GM10248 (cell line): ENCODE results near the gene PAX8.

Experiments used
- CTCF ChIA-PET: fragments of 300-600 bp; sonication (Branson Sonifier 250); formaldehyde crosslinking; extraction: SDS; loops from one replicate; lab custom pipeline; 2021; ENCODE audit warnings: antibody characterized with exemption; lab: Yijun Ruan, JAX
- POLR2A ChIA-PET: fragments of 350-650 bp; sonication (Branson Sonifier 250); formaldehyde crosslinking; extraction: SDS; loops from one replicate; lab custom pipeline; 2020; ENCODE audit warnings: antibody characterized with exemption; lab: Yijun Ruan, JAX
- DNase-seq: peaks from one replicate; pipeline ENCODE4 v3.0.0; 2012; ENCODE audit errors: extremely low spot score
- CTCF ChIP-seq: IDR thresholded peaks from 2 replicates; pipeline ENCODE4 v1.5.1; 2012; ENCODE audit warnings: mild to moderate bottlenecking, low read depth; ENCODE audit errors: extremely low read depth, missing control alignments, control extremely low read depth

PAX8 gene

GRCh38 chr2:113251118-113251517 lies 27.6 kb downstream of the PAX8 start:
- POLR2A ChIA-PET = no interaction called here
- CTCF ChIA-PET = interaction anchor here (0.8 to 8.5 kb wide), 7 partner anchors 10 to 138 kb away, joined by 3 to 100 read pairs (median 4); no protein-coding TSS in a partner anchor
- DNase-seq = peak; percentile 34
- no peak for TF ChIP-seq CTCF

- ChIA-PET POLR2A (no interaction called here), CTCF (interaction anchor here (0.6 to 8.5 kb wide), 29 partner anchors 8 to 191 kb away, joined by 3 to 100 read pairs (median 6); partner anchors contain the start of gene PSD4)
These were observed 29.5 kb downstream of the PAX8 start for GRCh38 chr2:113248997-113249770.

GRCh38 chr2:113246606-113247005 lies 32.1 kb downstream of the PAX8 start:
- ChIA-PET CTCF (interaction anchor here (0.9 to 8.5 kb wide), 9 partner anchors 8 to 143 kb away, joined by 3 to 100 read pairs (median 5); partner anchors contain the start of gene PSD4), POLR2A (no interaction called here)
- DNase-seq = no peak
- TF ChIP-seq CTCF = no peak

More at GRCh38 chr2:113248997-113249770, 29.5 kb downstream of the PAX8 start:
- peak; percentile 85 for DNase-seq
- peak; percentile 88 for TF ChIP-seq CTCF

- no peak for TF ChIP-seq CTCF
- ChIA-PET CTCF (interaction anchor here (1.1 to 8.5 kb wide), 5 partner anchors 9 to 144 kb away, joined by 3 to 100 read pairs (median 5); partner anchors contain the start of gene PSD4), POLR2A (no interaction called here)
- no peak for DNase-seq
These were observed 33.4 kb downstream of the PAX8 start for GRCh38 chr2:113245276-113245711.

- no peak for DNase-seq
- POLR2A ChIA-PET = no interaction called here
- CTCF ChIA-PET = interaction anchor here (1.2 to 2.0 kb wide), 4 partner anchors 9 to 162 kb away, joined by 3 to 7 read pairs (median 4); no protein-coding TSS in a partner anchor
- TF ChIP-seq CTCF = no peak
These were observed 36.4 kb downstream of the PAX8 start for GRCh38 chr2:113242327-113242726.
